ENCODE measurements around the gene TRPC4. TPM values are rescaled to one million over a fixed set of nuclear protein-coding genes. Genes with fewer than 3 reads are reported as not detected.

The TRPC4 gene
- total RNA-seq, 1 experiment from 2014 or later, result 0.22 TPM

DNA sequence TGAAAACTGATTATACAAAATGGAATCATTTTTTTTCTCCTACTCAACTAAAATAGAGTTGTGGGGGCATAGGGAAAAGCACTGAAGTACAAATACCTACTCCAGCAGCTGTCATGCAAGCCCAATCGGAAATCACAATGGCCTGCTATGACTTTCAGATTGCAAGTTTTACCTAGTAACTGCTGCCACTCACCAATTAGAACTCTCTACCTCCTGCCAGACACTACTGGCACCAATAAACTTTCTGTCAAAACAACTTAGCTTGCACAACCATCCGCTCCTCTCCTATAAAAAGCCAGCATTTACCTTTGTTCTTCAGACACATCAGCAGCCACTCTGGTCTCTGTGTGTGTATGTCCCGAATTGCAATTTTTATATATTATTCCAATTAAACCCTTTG lies 9.3 kb upstream of the TRPC4 start:
- Histone ChIP-seq H3K79me2 (ENCODE audit: low read length) (no peaks in the 10 kb centered on the region), H3K36me3 (ENCODE audit: low read depth, low read length) (no peaks in the 10 kb centered on the region), H3K4me2 (ENCODE audit: low read length) (no peak overlapping the region), H3F3A (ENCODE audit: low read length, unreplicated experiment) (no peaks in the 10 kb centered on the region), H3K27me3 (ENCODE audit: low read length) (peaks cover 72% of the 10 kb centered on the region), H3K4me3 (ENCODE audit: low read length) (no peak overlapping the region), H2AFZ (ENCODE audit: low read length) (no peak overlapping the region), H3K4me1 (ENCODE audit: insufficient read depth, low read length) (no peaks in the 10 kb centered on the region), H4K20me1 (ENCODE audit: low read length) (no peaks in the 10 kb centered on the region), H3K9me2 (replicated peaks; ENCODE audit: low read length) (no peaks in the 10 kb centered on the region), H3K9ac (ENCODE audit: low read length) (no peak overlapping the region), H3K9me3 (ENCODE audit: low read length) (no peaks in the 10 kb centered on the region), H3K27ac (ENCODE audit: low read length) (no peak overlapping the region)
- ChIA-PET POLR2A (ENCODE audit: unreplicated experiment) (no interaction called here), CTCF (interaction anchor here (0.6 kb wide), 1 partner anchor 1804 kb away, joined by 4 read pairs; no protein-coding TSS in a partner anchor)
- intact Hi-C loops (cut with micrococcal nuclease), result loop anchor here (10.0 kb wide), 1 partner anchor 336 kb away; no protein-coding TSS in a partner anchor
- TF ChIP-seq EZH2phosphoT487 (IDR thresholded peaks at IDR 0.05; ENCODE audit: borderline replicate concordance, low read length) (no peak), EZH2 (IDR thresholded peaks at IDR 0.05; ENCODE audit: low read length, unreplicated experiment) (no peak)
- TF ChIP-seq, protein P1, sequence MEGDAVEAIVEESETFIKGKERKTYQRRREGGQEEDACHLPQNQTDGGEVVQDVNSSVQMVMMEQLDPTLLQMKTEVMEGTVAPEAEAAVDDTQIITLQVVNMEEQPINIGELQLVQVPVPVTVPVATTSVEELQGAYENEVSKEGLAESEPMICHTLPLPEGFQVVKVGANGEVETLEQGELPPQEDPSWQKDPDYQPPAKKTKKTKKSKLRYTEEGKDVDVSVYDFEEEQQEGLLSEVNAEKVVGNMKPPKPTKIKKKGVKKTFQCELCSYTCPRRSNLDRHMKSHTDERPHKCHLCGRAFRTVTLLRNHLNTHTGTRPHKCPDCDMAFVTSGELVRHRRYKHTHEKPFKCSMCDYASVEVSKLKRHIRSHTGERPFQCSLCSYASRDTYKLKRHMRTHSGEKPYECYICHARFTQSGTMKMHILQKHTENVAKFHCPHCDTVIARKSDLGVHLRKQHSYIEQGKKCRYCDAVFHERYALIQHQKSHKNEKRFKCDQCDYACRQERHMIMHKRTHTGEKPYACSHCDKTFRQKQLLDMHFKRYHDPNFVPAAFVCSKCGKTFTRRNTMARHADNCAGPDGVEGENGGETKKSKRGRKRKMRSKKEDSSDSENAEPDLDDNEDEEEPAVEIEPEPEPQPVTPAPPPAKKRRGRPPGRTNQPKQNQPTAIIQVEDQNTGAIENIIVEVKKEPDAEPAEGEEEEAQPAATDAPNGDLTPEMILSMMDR (conservative IDR thresholded peaks at IDR 0.05; ENCODE audit: low read depth, low read length), result no peak
- no TSS peak for BruUV-seq (replicated peaks)
- no peak for ATAC-seq
- no peak for DNase-seq

- ChIA-PET CTCF (no interaction called here), POLR2A (ENCODE audit: unreplicated experiment) (no interaction called here)
- no peaks in the 10 kb centered on the region for H3K9me2 ChIP-seq (replicated peaks; ENCODE audit: low read length)
- no peak overlapping the region for H3K27ac ChIP-seq (ENCODE audit: low read length)
- no peak overlapping the region for H3K4me3 ChIP-seq (ENCODE audit: low read length)
- H3K4me1 ChIP-seq (ENCODE audit: insufficient read depth, low read length), result no peaks in the 10 kb centered on the region
- no peak overlapping the region for H3K9ac ChIP-seq (ENCODE audit: low read length)
- no TSS peak for BruUV-seq (replicated peaks)
- ATAC-seq (no peak), DNase-seq (no peak)
- H3K9me3 ChIP-seq (ENCODE audit: low read length), result no peaks in the 10 kb centered on the region
- no peaks in the 10 kb centered on the region for H3F3A ChIP-seq (ENCODE audit: low read length, unreplicated experiment)
- H3K4me2 ChIP-seq (ENCODE audit: low read length), result no peak overlapping the region
- no peak overlapping the region for H2AFZ ChIP-seq (ENCODE audit: low read length)
- TF ChIP-seq, protein P1 (conservative IDR thresholded peaks at IDR 0.05; ENCODE audit: low read depth, low read length), result no peak
- TF ChIP-seq EZH2phosphoT487 (IDR thresholded peaks at IDR 0.05; ENCODE audit: borderline replicate concordance, low read length), result no peak
- TF ChIP-seq EZH2 (IDR thresholded peaks at IDR 0.05; ENCODE audit: low read length, unreplicated experiment), result no peak
- H3K36me3 ChIP-seq (ENCODE audit: low read depth, low read length), result no peaks in the 10 kb centered on the region
- peaks cover 69% of the 10 kb centered on the region for H3K27me3 ChIP-seq (ENCODE audit: low read length)
- intact Hi-C loops (cut with micrococcal nuclease), result loop anchor here (10.0 kb wide), 1 partner anchor 336 kb away; no protein-coding TSS in a partner anchor
- no peaks in the 10 kb centered on the region for H3K79me2 ChIP-seq (ENCODE audit: low read length)
- H4K20me1 ChIP-seq (ENCODE audit: low read length), result no peaks in the 10 kb centered on the region
Measured at GRCh38 chr13:37878496-37878895, 8.9 kb upstream of the TRPC4 start.

DNA sequence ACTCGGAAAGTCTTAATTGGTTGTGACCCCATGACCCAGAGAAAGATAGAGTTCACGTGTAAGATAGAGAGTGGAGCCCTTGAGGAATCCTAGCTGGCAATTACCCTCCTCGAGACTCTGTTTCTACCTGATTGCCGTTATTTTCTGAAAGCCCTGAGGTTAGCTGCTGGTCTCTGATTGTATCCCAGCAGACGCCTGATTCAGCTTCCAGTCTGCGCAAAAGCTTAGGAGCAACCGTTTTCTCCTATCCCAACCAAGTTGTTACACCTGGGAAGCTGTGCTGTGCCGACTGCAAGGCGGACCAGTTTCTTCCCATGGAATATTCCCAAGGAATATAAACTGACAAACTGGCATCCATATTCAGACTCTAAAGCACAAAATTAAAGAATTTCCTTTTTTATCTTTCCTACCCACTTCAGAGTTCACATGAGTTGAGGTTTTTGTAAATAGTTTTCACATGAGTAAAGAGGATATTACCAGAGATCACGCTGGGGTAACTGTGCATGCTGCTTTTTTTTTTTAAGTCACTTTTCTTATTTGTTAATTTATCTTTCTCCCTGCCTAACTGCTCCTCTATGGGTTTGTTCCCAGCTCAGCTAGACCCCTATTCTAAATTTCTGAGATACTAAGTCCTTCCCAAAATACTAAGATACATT lies 1.5 kb upstream of the TRPC4 start:
- no peaks in the 10 kb centered on the region for H3F3A ChIP-seq (ENCODE audit: low read length, unreplicated experiment)
- no peak overlapping the region for H3K9ac ChIP-seq (ENCODE audit: low read length)
- peak; percentile 12 for DNase-seq
- H3K4me2 ChIP-seq (ENCODE audit: low read length), result peak overlapping the region; percentile 81
- H3K9me3 ChIP-seq (ENCODE audit: low read length), result no peaks in the 10 kb centered on the region
- no peaks in the 10 kb centered on the region for H3K9me2 ChIP-seq (replicated peaks; ENCODE audit: low read length)
- POLR2A ChIA-PET (ENCODE audit: unreplicated experiment), result no interaction called here
- peaks cover 77% of the 10 kb centered on the region for H3K27me3 ChIP-seq (ENCODE audit: low read length)
- CTCF ChIA-PET, result interaction anchor here (0.5 to 1.4 kb wide), 4 partner anchors 142 to 711 kb away, joined by 3 to 4 read pairs (median 4); no protein-coding TSS in a partner anchor
- no peak overlapping the region for H3K27ac ChIP-seq (ENCODE audit: low read length)
- H2AFZ ChIP-seq (ENCODE audit: low read length), result no peak overlapping the region
- intact Hi-C loops (cut with micrococcal nuclease), result loop anchor here (1.0 to 10.0 kb wide), 3 partner anchors 175 to 661 kb away; no protein-coding TSS in a partner anchor
- no peaks in the 10 kb centered on the region for H4K20me1 ChIP-seq (ENCODE audit: low read length)
- no peaks in the 10 kb centered on the region for H3K36me3 ChIP-seq (ENCODE audit: low read depth, low read length)
- H3K4me3 ChIP-seq (ENCODE audit: low read length), result peak overlapping the region; percentile 62
- peaks cover 15% of the 10 kb centered on the region for H3K4me1 ChIP-seq (ENCODE audit: insufficient read depth, low read length)
- TF ChIP-seq EZH2phosphoT487 (IDR thresholded peaks at IDR 0.05; ENCODE audit: borderline replicate concordance, low read length) (no peak), EZH2 (IDR thresholded peaks at IDR 0.05; ENCODE audit: low read length, unreplicated experiment) (no peak)
- TF ChIP-seq, protein P1 (conservative IDR thresholded peaks at IDR 0.05; ENCODE audit: low read depth, low read length), result no peak
- H3K79me2 ChIP-seq (ENCODE audit: low read length), result no peaks in the 10 kb centered on the region
- BruUV-seq (replicated peaks), result no TSS peak
- peak; percentile 65 for ATAC-seq
